ENCODE data around the gene PSMG1. TPM values are rescaled to one million over a fixed set of nuclear protein-coding genes. Genes with fewer than 3 reads are reported as not detected.
"Not testable (repeated sequence)": the region's sequence is repeated elsewhere in the genome, so short reads cannot be mapped to it uniquely, and the experiment has no call there.

The PSMG1 gene
- total RNA-seq, 1 donor from 2014 or later, result 37.1 TPM

DNA sequence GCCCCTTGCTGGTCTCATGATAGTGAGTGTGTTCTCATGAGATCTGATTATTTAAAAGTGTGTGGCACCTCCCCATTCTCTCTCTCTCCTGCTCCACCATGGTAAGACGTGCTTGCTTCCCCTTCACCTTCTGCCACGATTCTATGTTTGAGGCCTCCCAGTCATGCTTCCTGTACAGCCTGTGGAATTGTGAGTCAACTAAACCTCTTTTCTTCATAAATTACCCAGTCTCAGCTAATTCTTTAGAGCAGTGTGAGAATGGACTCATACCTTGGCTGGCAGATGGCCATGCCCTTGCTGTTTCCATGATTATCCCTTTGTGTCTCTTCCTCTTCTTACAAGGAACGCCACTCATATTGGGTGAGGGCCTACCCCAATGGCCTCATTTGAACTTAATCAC is 40.3 kb downstream of the PSMG1 start:
- TF ChIP-seq, protein P1, sequence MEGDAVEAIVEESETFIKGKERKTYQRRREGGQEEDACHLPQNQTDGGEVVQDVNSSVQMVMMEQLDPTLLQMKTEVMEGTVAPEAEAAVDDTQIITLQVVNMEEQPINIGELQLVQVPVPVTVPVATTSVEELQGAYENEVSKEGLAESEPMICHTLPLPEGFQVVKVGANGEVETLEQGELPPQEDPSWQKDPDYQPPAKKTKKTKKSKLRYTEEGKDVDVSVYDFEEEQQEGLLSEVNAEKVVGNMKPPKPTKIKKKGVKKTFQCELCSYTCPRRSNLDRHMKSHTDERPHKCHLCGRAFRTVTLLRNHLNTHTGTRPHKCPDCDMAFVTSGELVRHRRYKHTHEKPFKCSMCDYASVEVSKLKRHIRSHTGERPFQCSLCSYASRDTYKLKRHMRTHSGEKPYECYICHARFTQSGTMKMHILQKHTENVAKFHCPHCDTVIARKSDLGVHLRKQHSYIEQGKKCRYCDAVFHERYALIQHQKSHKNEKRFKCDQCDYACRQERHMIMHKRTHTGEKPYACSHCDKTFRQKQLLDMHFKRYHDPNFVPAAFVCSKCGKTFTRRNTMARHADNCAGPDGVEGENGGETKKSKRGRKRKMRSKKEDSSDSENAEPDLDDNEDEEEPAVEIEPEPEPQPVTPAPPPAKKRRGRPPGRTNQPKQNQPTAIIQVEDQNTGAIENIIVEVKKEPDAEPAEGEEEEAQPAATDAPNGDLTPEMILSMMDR (IDR thresholded peaks at IDR 0.05; ENCODE audit: insufficient read depth, low read length, poor library complexity, severe bottlenecking), result no peak
- no peaks in the 10 kb centered on the region for H3K36me3 ChIP-seq (ENCODE audit: control insufficient read depth, insufficient read depth, low read length)
- DNase-seq (ENCODE audit: low read depth), result no peak
- no peak overlapping the region for H3K4me3 ChIP-seq (ENCODE audit: low read depth, low read length)
- H3K27me3 ChIP-seq (ENCODE audit: control insufficient read depth, insufficient read depth, low read length), result no peaks in the 10 kb centered on the region

DNA sequence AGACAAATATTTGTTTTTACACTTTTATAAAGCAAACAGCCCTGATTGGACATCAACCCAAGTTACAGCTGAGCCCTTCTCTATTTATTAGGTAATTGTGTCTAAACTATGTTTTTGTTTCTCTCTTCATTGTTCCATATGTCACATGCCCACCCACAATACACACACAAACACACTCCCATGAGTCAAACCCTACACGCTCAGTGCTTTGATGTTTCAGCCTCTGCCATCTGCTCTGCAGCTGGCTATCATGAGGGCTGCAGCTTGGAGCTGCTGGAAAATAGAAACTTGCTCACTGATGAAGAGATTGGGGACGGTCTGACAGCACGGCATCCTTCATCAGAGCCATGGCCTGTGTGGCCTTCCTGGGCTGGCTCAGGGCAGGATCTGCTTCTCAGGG is 41.7 kb downstream of the PSMG1 start:
- Histone ChIP-seq H3K36me3 (ENCODE audit: control insufficient read depth, insufficient read depth, low read length) (no peaks in the 10 kb centered on the region), H3K27me3 (ENCODE audit: control insufficient read depth, insufficient read depth, low read length) (no peaks in the 10 kb centered on the region), H3K4me3 (ENCODE audit: low read depth, low read length) (no peak overlapping the region)
- TF ChIP-seq, protein P1 (IDR thresholded peaks at IDR 0.05; ENCODE audit: insufficient read depth, low read length, poor library complexity, severe bottlenecking), result no peak
- DNase-seq (ENCODE audit: low read depth), result no peak

DNA sequence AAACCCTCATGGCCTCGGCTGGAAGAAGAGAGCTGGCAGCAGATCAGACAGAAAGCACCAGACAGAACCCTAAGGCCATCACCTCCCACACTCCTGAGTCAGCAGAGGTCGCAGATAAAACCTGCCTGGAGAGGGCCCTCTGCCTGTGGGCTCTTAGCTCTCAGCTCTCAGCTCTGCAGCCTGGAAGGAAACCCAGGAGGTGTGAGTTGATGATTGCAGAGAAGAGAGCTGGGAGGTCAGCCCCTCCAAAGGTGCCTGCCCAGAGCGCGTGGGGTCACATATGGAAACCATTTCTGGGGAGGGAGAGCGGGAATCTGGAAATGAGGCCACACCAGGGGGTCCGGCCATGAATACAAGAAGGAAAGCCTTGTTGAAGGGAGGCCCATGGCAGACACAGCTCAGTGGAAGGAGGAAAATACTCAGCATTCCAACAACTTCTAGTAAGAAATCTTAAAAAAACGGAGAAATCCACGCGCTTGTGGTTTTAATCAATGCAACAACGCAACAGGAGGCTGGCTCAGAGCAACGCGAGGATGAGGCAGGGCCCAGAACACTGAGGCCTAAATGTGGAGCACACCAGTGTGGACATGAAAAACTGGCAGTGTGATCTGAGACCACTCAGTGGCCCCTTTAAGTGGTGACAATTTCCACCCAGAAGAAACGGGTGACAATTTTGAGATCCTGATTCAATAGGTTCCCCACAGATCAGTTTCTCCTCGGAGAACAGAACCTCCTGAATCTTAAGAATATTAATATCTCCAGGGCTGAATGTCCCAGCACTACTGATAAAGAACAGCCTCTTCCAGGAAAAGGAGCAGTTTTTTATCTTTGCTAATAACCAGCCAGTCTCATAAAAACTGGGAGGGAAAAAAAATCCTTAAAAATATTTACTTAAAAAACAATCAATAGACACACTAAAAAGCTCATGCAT is 45.7 kb downstream of the PSMG1 start:
- no peak overlapping the region for H3K4me3 ChIP-seq (ENCODE audit: low read depth, low read length)
- no peaks in the 10 kb centered on the region for H3K36me3 ChIP-seq (ENCODE audit: control insufficient read depth, insufficient read depth, low read length)
- TF ChIP-seq, protein P1 (IDR thresholded peaks at IDR 0.05; ENCODE audit: insufficient read depth, low read length, poor library complexity, severe bottlenecking), result no peak
- no peak for DNase-seq (ENCODE audit: low read depth)
- H3K27me3 ChIP-seq (ENCODE audit: control insufficient read depth, insufficient read depth, low read length), result no peaks in the 10 kb centered on the region

DNA sequence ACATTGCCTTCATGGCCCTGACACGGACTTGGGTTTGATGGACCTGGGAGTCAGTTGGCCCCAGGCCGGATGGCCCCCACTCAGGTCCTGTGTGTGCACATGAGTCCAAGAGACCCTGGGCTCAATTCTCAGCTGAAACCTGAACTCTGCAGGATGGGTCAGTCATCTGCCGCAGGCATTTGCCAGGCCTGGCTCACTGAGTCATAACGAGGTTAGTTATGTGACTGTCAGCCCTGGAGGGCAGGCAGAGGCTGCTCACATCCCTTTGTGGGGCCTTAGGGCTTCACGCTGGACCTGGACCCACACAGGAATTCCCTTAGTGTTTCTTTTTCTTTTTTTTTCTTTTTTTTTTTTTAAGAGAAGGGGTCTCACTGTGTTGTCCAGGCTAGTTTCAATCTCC is 46.5 kb downstream of the PSMG1 start:
- H3K27me3 ChIP-seq (ENCODE audit: control insufficient read depth, insufficient read depth, low read length), result no peaks in the 10 kb centered on the region
- no peak for DNase-seq (ENCODE audit: low read depth)
- TF ChIP-seq, protein P1 (IDR thresholded peaks at IDR 0.05; ENCODE audit: insufficient read depth, low read length, poor library complexity, severe bottlenecking), result no peak

DNA sequence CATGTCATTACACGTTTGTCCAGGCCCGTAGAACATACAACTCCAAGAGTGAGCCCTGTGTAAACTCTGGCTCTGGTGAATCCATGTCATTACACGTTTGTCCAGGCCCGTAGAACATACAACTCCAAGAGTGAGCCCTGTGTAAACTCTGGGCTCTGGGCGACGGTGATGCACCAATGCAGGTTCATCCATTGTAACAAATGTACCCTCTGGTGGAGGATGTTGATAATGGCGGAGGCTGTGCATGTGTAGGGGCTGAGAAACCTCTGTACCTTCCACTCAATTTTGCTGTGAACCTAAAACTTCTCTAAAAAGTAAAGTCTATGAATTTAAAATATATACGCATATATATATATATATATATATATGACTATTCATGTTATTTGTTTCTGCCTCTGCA is 47.1 kb downstream of the PSMG1 start:
- H3K27me3 ChIP-seq (ENCODE audit: control insufficient read depth, insufficient read depth, low read length); DNase-seq (ENCODE audit: low read depth); H3K4me3 ChIP-seq (ENCODE audit: low read depth, low read length); H3K36me3 ChIP-seq (ENCODE audit: control insufficient read depth, insufficient read depth, low read length): not testable (repeated sequence)
- TF ChIP-seq, protein P1 (IDR thresholded peaks at IDR 0.05; ENCODE audit: insufficient read depth, low read length, poor library complexity, severe bottlenecking), result peak; percentile 15

More for the DNA sequence above, 46.5 kb downstream of the PSMG1 start:
- H3K36me3 ChIP-seq (ENCODE audit: control insufficient read depth, insufficient read depth, low read length), result no peaks in the 10 kb centered on the region
- H3K4me3 ChIP-seq (ENCODE audit: low read depth, low read length), result no peak overlapping the region

Measured in kidney epithelial cell (primary cell).